Upper lobe of left lung (tissue), 6 donors: ENCODE results near the gene SIX5. TPM values are rescaled to one million over a fixed set of nuclear protein-coding genes. Genes with fewer than 3 reads are reported as not detected.
A peak's percentile ranks its signal among the peaks of the same experiment; 100 is the strongest.

ENCODE experiments used
- ATAC-seq, 2 donors: fragments of 200-7000 bp; cut with Tn5 transposase; one replicate each; pipeline ENCODE4 v1.9.1; 2022; ENCODE audit warnings: mild to moderate bottlenecking in 2 of 2, moderate library complexity in 2 of 2; ENCODE audit not compliant: low FRiP score in 2 of 2
- DNase-seq, 2 donors: peaks; one replicate each; pipeline ENCODE4 v3.0.0-alpha.2; 2019 to 2020
- H3K27ac ChIP-seq, 4 donors: fragments of 200-600 bp; sonication (generic); one replicate each; pipeline ENCODE4 v1.5.1; 2016 to 2019
- H3K27me3 ChIP-seq, 4 donors: fragments of 200-600 bp; sonication (generic); one replicate each; pipeline ENCODE4 v1.5.1; 2017 to 2019
- H3K36me3 ChIP-seq, 4 donors: fragments of 200-600 bp; sonication (generic); one replicate each; pipeline ENCODE4 v1.5.1; 2016 to 2019
- H3K4me1 ChIP-seq, 4 donors: fragments of 200-600 bp; sonication (generic); one replicate each; pipeline ENCODE4 v1.5.1; 2018 to 2019
- H3K4me3 ChIP-seq, 4 donors: fragments of 200-600 bp; sonication (generic); one replicate each; pipeline ENCODE4 v1.5.1; 2017 to 2019; ENCODE audit warnings: mild to moderate bottlenecking in 2 of 4, moderate library complexity in 1 of 4
- H3K9me3 ChIP-seq, 4 donors: fragments of 200-600 bp; sonication (generic); one replicate each; pipeline ENCODE4 v1.5.1; 2018 to 2019
- EP300 ChIP-seq, 4 donors: sonication (generic); formaldehyde crosslinking; IDR thresholded peaks; one replicate each; pipeline ENCODE4 v1.5.1; 2017; ENCODE audit warnings: antibody characterized with exemption in 4 of 4, control low read depth in 2 of 4
- POLR2A ChIP-seq, 4 donors: fragments of 450-650 bp; IDR thresholded peaks; one replicate each; pipeline ENCODE4 v1.5.1; 2016 to 2017; ENCODE audit warnings: antibody characterized with exemption in 4 of 4, mild to moderate bottlenecking in 2 of 4
- POLR2AphosphoS5 ChIP-seq, 2 donors: sonication (generic); formaldehyde crosslinking; IDR thresholded peaks; one replicate each; pipeline ENCODE4 v1.5.1; 2017; ENCODE audit warnings: antibody characterized with exemption in 2 of 2
- WGBS, 2 donors: methylation state at CpG; one replicate each; pipeline ENCODE4 v1.1.5; 2017 to 2018; 5-methylcytosine and 5-hydroxymethylcytosine counted together
- total RNA-seq, 6 donors: library from RNA; depleted of rRNA in 4 of 6; stranded (reverse); fragments of >200 nt in 4 of 6; gene quantifications; one replicate each; pipeline versions ENCODE4 v1.1.0 to v1.2.1, GENCODE V29; 2016 to 2021
- TF ChIP-seq, protein P1 (sequence below), 6 experiments: fragments of 450-650 bp in 4 of 6; fragments of 200-600 bp in 2 of 6; sonication (generic) in 2 of 6; IDR thresholded peaks; one replicate each; pipeline ENCODE4 v1.5.1; 2016 to 2019; ENCODE audit warnings: antibody characterized with exemption in 6 of 6
- donor health status: DM: no; HTN: no; CAD: no; lungs with moderate emphysema.
- donor health status: DM: no; HTN: yes; CAD: no; lungs with severe emphysema.

The SIX5 gene
- total RNA-seq, 6 donors from 2014 or later: 6.2 to 36.7 (median 17.8) TPM

DNA sequence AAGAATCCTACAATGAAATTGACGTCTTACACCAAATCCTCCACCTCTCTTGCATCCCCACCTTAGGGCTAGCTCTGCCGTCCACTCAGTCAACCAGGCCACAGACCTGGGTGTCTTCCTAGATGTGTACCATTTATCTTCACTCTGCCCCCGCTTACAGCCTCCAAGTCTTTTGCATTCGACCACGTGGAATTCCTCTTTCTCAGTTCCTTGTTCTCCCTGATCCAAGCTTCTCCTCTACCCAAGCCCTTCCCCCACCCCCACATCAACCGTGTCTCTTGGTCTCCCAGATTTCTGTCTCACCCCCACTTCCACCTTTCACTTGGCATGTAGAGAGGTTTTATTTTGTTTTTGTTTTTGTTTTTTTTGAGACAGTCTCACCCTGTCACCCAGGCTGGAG is 24.8 kb upstream of the SIX5 start:
- Histone ChIP-seq H3K4me3 (no peak overlapping the region), H3K36me3 (peaks cover 2 to 21% (median 11%) of the 10 kb centered on the region in 4 donors), H3K4me1 (peaks cover 20 to 34% (median 23%) of the 10 kb centered on the region in 4 donors), H3K9me3 (no peaks in the 10 kb centered on the region), H3K27me3 (no peaks in the 10 kb centered on the region), H3K27ac (no peak overlapping the region)
- ATAC-seq: no peak
- no peak for TF ChIP-seq POLR2AphosphoS5 (IDR thresholded peaks at IDR 0.05)
- TF ChIP-seq POLR2A (IDR thresholded peaks at IDR 0.05): no peak
- TF ChIP-seq EP300 (IDR thresholded peaks at IDR 0.05): no peak
- TF ChIP-seq, protein P1, sequence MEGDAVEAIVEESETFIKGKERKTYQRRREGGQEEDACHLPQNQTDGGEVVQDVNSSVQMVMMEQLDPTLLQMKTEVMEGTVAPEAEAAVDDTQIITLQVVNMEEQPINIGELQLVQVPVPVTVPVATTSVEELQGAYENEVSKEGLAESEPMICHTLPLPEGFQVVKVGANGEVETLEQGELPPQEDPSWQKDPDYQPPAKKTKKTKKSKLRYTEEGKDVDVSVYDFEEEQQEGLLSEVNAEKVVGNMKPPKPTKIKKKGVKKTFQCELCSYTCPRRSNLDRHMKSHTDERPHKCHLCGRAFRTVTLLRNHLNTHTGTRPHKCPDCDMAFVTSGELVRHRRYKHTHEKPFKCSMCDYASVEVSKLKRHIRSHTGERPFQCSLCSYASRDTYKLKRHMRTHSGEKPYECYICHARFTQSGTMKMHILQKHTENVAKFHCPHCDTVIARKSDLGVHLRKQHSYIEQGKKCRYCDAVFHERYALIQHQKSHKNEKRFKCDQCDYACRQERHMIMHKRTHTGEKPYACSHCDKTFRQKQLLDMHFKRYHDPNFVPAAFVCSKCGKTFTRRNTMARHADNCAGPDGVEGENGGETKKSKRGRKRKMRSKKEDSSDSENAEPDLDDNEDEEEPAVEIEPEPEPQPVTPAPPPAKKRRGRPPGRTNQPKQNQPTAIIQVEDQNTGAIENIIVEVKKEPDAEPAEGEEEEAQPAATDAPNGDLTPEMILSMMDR (IDR thresholded peaks at IDR 0.05): no peak
- no peak for DNase-seq
- WGBS, 2 donors: 53 to 57% methylated on average over 6 of the region's 6 CpGs

DNA sequence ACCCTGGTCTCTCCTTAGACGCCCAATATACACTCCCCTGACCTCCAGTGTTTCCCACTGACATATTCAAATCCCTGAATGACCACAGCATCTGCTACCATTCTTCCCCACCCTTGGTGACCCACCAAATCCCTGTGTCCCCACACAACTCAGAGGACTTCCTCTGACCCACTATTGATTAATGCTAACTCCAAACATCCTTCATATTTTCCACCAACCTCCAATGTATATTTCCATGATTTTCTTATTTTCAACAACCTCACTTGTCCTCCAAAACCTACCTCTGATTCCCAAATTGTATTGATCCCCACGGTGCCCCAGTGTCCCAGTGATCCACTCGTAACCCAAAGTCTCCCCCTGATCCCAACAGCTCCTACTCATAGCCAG is 24.1 kb upstream of the SIX5 start:
- ATAC-seq (no peak), DNase-seq (no peak)
- H3K4me3 ChIP-seq: peak overlapping the region in 3 of 4 donors; percentile 81 to 99 (median 88)
- no peaks in the 10 kb centered on the region for H3K27me3 ChIP-seq
- TF ChIP-seq POLR2A (IDR thresholded peaks at IDR 0.05) (no peak), EP300 (IDR thresholded peaks at IDR 0.05) (no peak), POLR2AphosphoS5 (IDR thresholded peaks at IDR 0.05) (no peak)
- TF ChIP-seq, protein P1 (IDR thresholded peaks at IDR 0.05): no peak
- 43% methylated on average over 3 of the region's 3 CpGs for WGBS, 2 donors
- no peaks in the 10 kb centered on the region for H3K9me3 ChIP-seq
- peaks cover 18 to 32% (median 22%) of the 10 kb centered on the region in 4 donors for H3K4me1 ChIP-seq
- peaks cover 8 to 28% (median 16%) of the 10 kb centered on the region in 4 donors for H3K36me3 ChIP-seq
- peak overlapping the region in 1 of 4 donors; percentile 20 for H3K27ac ChIP-seq

DNA sequence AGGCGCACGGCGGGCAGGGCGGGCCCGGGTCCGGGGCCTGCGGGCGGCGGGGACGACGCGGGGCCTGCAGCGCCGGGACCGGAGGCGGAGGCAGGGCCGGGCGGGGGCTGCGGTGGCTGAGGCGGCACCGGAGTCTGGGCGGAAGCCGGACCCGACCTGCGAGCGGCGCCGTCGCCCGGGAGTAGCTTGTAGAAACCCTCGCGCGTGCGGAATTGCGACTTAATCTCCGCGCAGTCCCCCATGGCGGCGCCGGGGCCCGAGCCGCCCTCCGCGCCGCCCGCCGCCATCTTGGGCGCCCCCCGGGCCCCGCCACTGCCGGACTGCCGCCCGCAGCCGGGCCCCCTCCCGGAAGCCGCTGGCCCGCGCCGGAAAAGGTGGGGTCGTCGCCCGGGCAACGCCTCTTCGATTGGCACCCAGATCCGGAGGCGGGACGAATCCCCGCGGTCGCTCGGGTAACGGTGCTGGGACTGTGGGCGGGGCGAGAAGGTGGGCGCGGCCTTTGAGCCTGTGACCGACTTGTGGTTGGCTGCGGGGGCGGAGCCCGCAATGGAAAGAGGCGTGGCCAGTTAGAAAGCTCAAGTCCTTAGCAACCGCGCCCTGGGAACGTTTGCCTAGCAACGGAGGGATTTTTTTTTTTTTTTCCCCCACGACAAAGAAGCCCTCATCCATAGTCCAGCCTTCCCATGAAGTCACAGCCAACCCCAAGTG is 23.6 kb upstream of the SIX5 start, which contains the start of gene DMWD:
Gene DMWD, minus strand, starts transcription at position 376 of the 708 bp plus-strand sequence. Its CDS starts 89 bp downstream, at position 287.
- DNase-seq: peak; percentile 100
- Histone ChIP-seq H3K4me3 (peak within 1 kb of the TSS; percentile 77 to 99 (median 84)), H3K36me3 (peaks cover 9 to 34% (median 19%) of the 10 kb centered on the region in 4 donors), H3K27ac (peak within 1 kb of the TSS; percentile 69 to 87 (median 78)), H3K9me3 (no peaks in the 10 kb centered on the region), H3K4me1 (peaks cover 18 to 32% (median 22%) of the 10 kb centered on the region in 4 donors), H3K27me3 (no peaks in the 10 kb centered on the region)
- peak; percentile 98 to 99 for ATAC-seq
- peak in 1 of 4 donors; percentile 23 for TF ChIP-seq EP300 (IDR thresholded peaks at IDR 0.05)
- TF ChIP-seq, protein P1 (IDR thresholded peaks at IDR 0.05): peak in 1 of 6 experiments; percentile 27
- peak in 2 of 4 donors; percentile 43 to 72 for TF ChIP-seq POLR2A (IDR thresholded peaks at IDR 0.05)
- TF ChIP-seq POLR2AphosphoS5 (IDR thresholded peaks at IDR 0.05): peak; percentile 35 to 53
- 0% methylated on average over 13 of the region's 86 CpGs for WGBS, 2 donors

DNA sequence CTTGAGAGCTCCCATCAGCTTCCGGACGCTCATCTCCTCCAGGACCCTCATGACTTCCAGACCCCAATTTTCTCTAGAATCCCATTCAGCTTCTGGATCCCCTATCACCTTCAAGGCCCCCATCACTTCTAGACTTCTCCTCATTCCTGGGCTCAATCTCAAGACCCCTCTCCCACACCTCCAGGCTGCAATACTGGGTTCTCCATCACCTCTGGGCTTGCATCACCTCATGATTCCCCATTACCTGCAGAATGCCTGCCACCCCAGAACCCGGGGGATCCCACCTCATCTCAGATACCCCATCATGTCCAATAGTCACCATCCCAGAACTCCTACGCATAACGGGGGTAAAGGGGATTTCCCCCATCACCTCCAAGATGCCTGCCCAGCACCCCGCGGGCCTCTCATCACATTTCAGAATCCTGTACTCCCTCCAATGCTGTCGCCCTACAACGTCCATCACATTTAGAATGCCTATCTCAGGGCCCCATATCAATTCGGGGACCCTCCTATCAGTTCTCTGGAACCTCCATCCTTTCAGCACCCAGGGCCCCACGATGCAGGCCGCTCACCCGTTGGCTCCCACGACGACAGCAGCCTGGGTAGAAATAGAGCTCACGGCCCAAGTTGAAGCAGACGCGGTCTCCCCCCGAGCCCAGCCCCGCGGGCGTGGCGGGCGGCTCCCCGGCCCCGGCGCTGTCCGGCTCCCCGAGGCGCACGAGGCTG is 22.9 kb upstream of the SIX5 start:
- Histone ChIP-seq H3K4me3 (peak overlapping the region; percentile 77 to 99 (median 84)), H3K9me3 (no peaks in the 10 kb centered on the region), H3K27me3 (no peaks in the 10 kb centered on the region), H3K36me3 (peaks cover 9 to 41% (median 25%) of the 10 kb centered on the region in 4 donors), H3K4me1 (peaks cover 18 to 32% (median 22%) of the 10 kb centered on the region in 4 donors), H3K27ac (peak overlapping the region; percentile 69 to 87 (median 78))
- ATAC-seq (no peak), DNase-seq (no peak)
- TF ChIP-seq POLR2AphosphoS5 (IDR thresholded peaks at IDR 0.05) (no peak), POLR2A (IDR thresholded peaks at IDR 0.05) (no peak), EP300 (IDR thresholded peaks at IDR 0.05) (no peak)
- TF ChIP-seq, protein P1 (IDR thresholded peaks at IDR 0.05): no peak
- WGBS, 2 donors: 7 to 8% methylated on average over 25 to 31 of the region's 31 CpGs
